GM21526 (cell line): Measurements from ENCODE around the gene TBC1D14.

Experiments used
- ATAC-seq: cut with Tn5 transposase; IDR thresholded peaks from one replicate; pipeline ENCODE4 v1.9.1; 2021; ENCODE audit warnings: moderate library complexity; ENCODE audit not compliant: unreplicated experiment, low FRiP score

Gene TBC1D14

GRCh38 chr4:7034262-7035081 is 124.8 kb downstream of the TBC1D14 start:
- ATAC-seq: no peak

- no peak for ATAC-seq
Observed at GRCh38 chr4:7037425-7037824, 127.8 kb downstream of the TBC1D14 start.

GRCh38 chr4:7040765-7041164 is 131.1 kb downstream of the TBC1D14 start:
- ATAC-seq: no peak

GRCh38 chr4:7041246-7041645 is 131.6 kb downstream of the TBC1D14 start:
- no peak for ATAC-seq

GRCh38 chr4:7041801-7042502 is 132.3 kb downstream of the TBC1D14 start:
- no peak for ATAC-seq

- ATAC-seq: peak; percentile 66
Observed at GRCh38 chr4:7042503-7043283, 133.1 kb downstream of the TBC1D14 start.

GRCh38 chr4:7043284-7044136 is 133.9 kb downstream of the TBC1D14 start, which contains the start of gene TADA2B:
TADA2B (plus strand) TSS chr4:7043372; CDS start chr4:7043580, 208 bp downstream.
- peak; percentile 20 for ATAC-seq

- no peak for ATAC-seq
Observed at GRCh38 chr4:7044137-7044930, 134.7 kb downstream of the TBC1D14 start.

- no peak for ATAC-seq
Observed at GRCh38 chr4:7045553-7045952, 135.9 kb downstream of the TBC1D14 start.

- no peak for ATAC-seq
Observed at GRCh38 chr4:7045961-7046921, 136.6 kb downstream of the TBC1D14 start.

GRCh38 chr4:7046971-7047370 is 137.3 kb downstream of the TBC1D14 start:
- ATAC-seq: no peak

- no peak for ATAC-seq
Observed at GRCh38 chr4:7048642-7049041, 139.0 kb downstream of the TBC1D14 start.

- ATAC-seq: no peak
Observed at GRCh38 chr4:7049295-7049694, 139.7 kb downstream of the TBC1D14 start.

- ATAC-seq: no peak
Observed at GRCh38 chr4:7049739-7050138, 140.1 kb downstream of the TBC1D14 start.

GRCh38 chr4:7050481-7051143 is 141.0 kb downstream of the TBC1D14 start:
- no peak for ATAC-seq

- ATAC-seq: no peak
Observed at GRCh38 chr4:7051144-7051495, 141.5 kb downstream of the TBC1D14 start.

GRCh38 chr4:7051905-7052304 is 142.3 kb downstream of the TBC1D14 start:
- ATAC-seq: no peak

- no peak for ATAC-seq
Observed at GRCh38 chr4:7052313-7052712, 142.7 kb downstream of the TBC1D14 start.
